Stimulated activated naive CD8-positive, alpha-beta T cell treated with anti-CD3 and anti-CD28 coated beads, Interleukin-15, Interleukin-2, amounts not matched to agents 100 ng/mL and 50 ng/mL, for 24 hours (primary cell): ENCODE measurements around the gene ZNF710.

Experiments used
- H3K27ac Mint-ChIP-seq: one replicate; pipeline ENCODE4 v1.8.0; 2021; ENCODE audit warnings: mild to moderate bottlenecking, mixed read lengths
- H3K27me3 Mint-ChIP-seq: one replicate; pipeline ENCODE4 v1.8.0; 2021; ENCODE audit warnings: mixed read lengths
- H3K36me3 Mint-ChIP-seq: one replicate; pipeline ENCODE4 v1.8.0; 2021; ENCODE audit warnings: low read depth, mixed read lengths
- H3K4me1 Mint-ChIP-seq: one replicate; pipeline ENCODE4 v1.8.0; 2021; ENCODE audit warnings: low read depth, mixed read lengths
- H3K4me3 Mint-ChIP-seq: one replicate; pipeline ENCODE4 v1.8.0; 2021; ENCODE audit warnings: mild to moderate bottlenecking, mixed read lengths
- H3K9me3 Mint-ChIP-seq: one replicate; pipeline ENCODE4 v1.8.0; 2021; ENCODE audit warnings: mixed read lengths

The ZNF710 gene

GRCh38 chr15:90047956-90048575 lies 46.9 kb downstream of the ZNF710 start:
- Mint-ChIP-seq H3K27me3 (no peaks in the 10 kb centered on the region), H3K36me3 (no peaks in the 10 kb centered on the region), H3K4me1 (peaks cover 21% of the 10 kb centered on the region), H3K9me3 (no peaks in the 10 kb centered on the region), H3K27ac (no peak overlapping the region), H3K4me3 (no peak overlapping the region)

- Mint-ChIP-seq H3K27ac (no peak overlapping the region), H3K36me3 (no peaks in the 10 kb centered on the region), H3K4me3 (no peak overlapping the region), H3K9me3 (no peaks in the 10 kb centered on the region), H3K27me3 (no peaks in the 10 kb centered on the region), H3K4me1 (peaks cover 21% of the 10 kb centered on the region)
Observed at GRCh38 chr15:90049030-90049429, 47.9 kb downstream of the ZNF710 start.

GRCh38 chr15:90049666-90050604 lies 48.8 kb downstream of the ZNF710 start:
- Mint-ChIP-seq H3K4me3 (no peak overlapping the region), H3K36me3 (no peaks in the 10 kb centered on the region), H3K27ac (no peak overlapping the region), H3K27me3 (no peaks in the 10 kb centered on the region), H3K4me1 (peaks cover 24% of the 10 kb centered on the region), H3K9me3 (no peaks in the 10 kb centered on the region)

GRCh38 chr15:90051874-90052273 lies 50.8 kb downstream of the ZNF710 start:
- H3K36me3 Mint-ChIP-seq: no peaks in the 10 kb centered on the region
- H3K4me1 Mint-ChIP-seq: peaks cover 8% of the 10 kb centered on the region
- H3K27ac Mint-ChIP-seq: no peak overlapping the region
- H3K4me3 Mint-ChIP-seq: no peak overlapping the region
- H3K27me3 Mint-ChIP-seq: no peaks in the 10 kb centered on the region
- H3K9me3 Mint-ChIP-seq: no peaks in the 10 kb centered on the region

- no peak overlapping the region for H3K4me3 Mint-ChIP-seq
- no peak overlapping the region for H3K27ac Mint-ChIP-seq
- H3K36me3 Mint-ChIP-seq: no peaks in the 10 kb centered on the region
- peaks cover 21% of the 10 kb centered on the region for H3K4me1 Mint-ChIP-seq
- H3K9me3 Mint-ChIP-seq: no peaks in the 10 kb centered on the region
- H3K27me3 Mint-ChIP-seq: no peaks in the 10 kb centered on the region
Observed at GRCh38 chr15:90053685-90054466, 52.8 kb downstream of the ZNF710 start.

- Mint-ChIP-seq H3K9me3 (no peaks in the 10 kb centered on the region), H3K27ac (peak overlapping the region; percentile 71), H3K4me3 (no peak overlapping the region), H3K36me3 (no peaks in the 10 kb centered on the region), H3K27me3 (no peaks in the 10 kb centered on the region), H3K4me1 (peaks cover 28% of the 10 kb centered on the region)
Observed at GRCh38 chr15:90054618-90055097, 53.5 kb downstream of the ZNF710 start.

- Mint-ChIP-seq H3K36me3 (no peaks in the 10 kb centered on the region), H3K9me3 (no peaks in the 10 kb centered on the region), H3K27ac (no peak overlapping the region), H3K4me1 (peaks cover 34% of the 10 kb centered on the region), H3K4me3 (no peak overlapping the region), H3K27me3 (no peaks in the 10 kb centered on the region)
Observed at GRCh38 chr15:90055182-90055581, 54.1 kb downstream of the ZNF710 start.

- Mint-ChIP-seq H3K36me3 (no peaks in the 10 kb centered on the region), H3K9me3 (no peaks in the 10 kb centered on the region), H3K4me1 (peaks cover 44% of the 10 kb centered on the region), H3K4me3 (no peak overlapping the region), H3K27ac (no peak overlapping the region), H3K27me3 (no peaks in the 10 kb centered on the region)
Observed at GRCh38 chr15:90056529-90056928, 55.4 kb downstream of the ZNF710 start.

GRCh38 chr15:90058308-90058707 lies 57.2 kb downstream of the ZNF710 start:
- H3K27ac Mint-ChIP-seq: peak overlapping the region; percentile 93
- H3K9me3 Mint-ChIP-seq: no peaks in the 10 kb centered on the region
- H3K4me1 Mint-ChIP-seq: peaks cover 56% of the 10 kb centered on the region
- peak overlapping the region; percentile 13 for H3K4me3 Mint-ChIP-seq
- H3K27me3 Mint-ChIP-seq: no peaks in the 10 kb centered on the region
- H3K36me3 Mint-ChIP-seq: no peaks in the 10 kb centered on the region

GRCh38 chr15:90058775-90059174 lies 57.7 kb downstream of the ZNF710 start:
- peak overlapping the region; percentile 93 for H3K27ac Mint-ChIP-seq
- H3K4me1 Mint-ChIP-seq: peaks cover 61% of the 10 kb centered on the region
- H3K4me3 Mint-ChIP-seq: peak overlapping the region; percentile 52
- H3K9me3 Mint-ChIP-seq: no peaks in the 10 kb centered on the region
- H3K27me3 Mint-ChIP-seq: no peaks in the 10 kb centered on the region
- no peaks in the 10 kb centered on the region for H3K36me3 Mint-ChIP-seq

- peak overlapping the region; percentile 93 for H3K27ac Mint-ChIP-seq
- H3K36me3 Mint-ChIP-seq: no peaks in the 10 kb centered on the region
- H3K4me1 Mint-ChIP-seq: peaks cover 63% of the 10 kb centered on the region
- H3K9me3 Mint-ChIP-seq: no peaks in the 10 kb centered on the region
- no peaks in the 10 kb centered on the region for H3K27me3 Mint-ChIP-seq
- peak overlapping the region; percentile 52 for H3K4me3 Mint-ChIP-seq
Observed at GRCh38 chr15:90059208-90059985, 58.3 kb downstream of the ZNF710 start.

- Mint-ChIP-seq H3K27me3 (no peaks in the 10 kb centered on the region), H3K27ac (peak overlapping the region; percentile 45), H3K36me3 (no peaks in the 10 kb centered on the region), H3K9me3 (no peaks in the 10 kb centered on the region), H3K4me1 (peaks cover 59% of the 10 kb centered on the region), H3K4me3 (no peak overlapping the region)
Observed at GRCh38 chr15:90060797-90061196, 59.7 kb downstream of the ZNF710 start.

- H3K4me1 Mint-ChIP-seq: peaks cover 59% of the 10 kb centered on the region
- H3K4me3 Mint-ChIP-seq: no peak overlapping the region
- peak overlapping the region; percentile 45 for H3K27ac Mint-ChIP-seq
- H3K36me3 Mint-ChIP-seq: no peaks in the 10 kb centered on the region
- H3K27me3 Mint-ChIP-seq: no peaks in the 10 kb centered on the region
- no peaks in the 10 kb centered on the region for H3K9me3 Mint-ChIP-seq
Observed at GRCh38 chr15:90062023-90062442, 60.9 kb downstream of the ZNF710 start.

- no peaks in the 10 kb centered on the region for H3K9me3 Mint-ChIP-seq
- no peak overlapping the region for H3K4me3 Mint-ChIP-seq
- peak overlapping the region; percentile 28 for H3K27ac Mint-ChIP-seq
- H3K36me3 Mint-ChIP-seq: no peaks in the 10 kb centered on the region
- peaks cover 59% of the 10 kb centered on the region for H3K4me1 Mint-ChIP-seq
- H3K27me3 Mint-ChIP-seq: no peaks in the 10 kb centered on the region
Observed at GRCh38 chr15:90062462-90062932, 61.4 kb downstream of the ZNF710 start.
